ENCODE results near the gene SAMM50.

The SAMM50 gene

GRCh38 chr22:44032126-44032730, 77.0 kb downstream of the SAMM50 start:
- DNase-seq = no peak

- no peak for DNase-seq
These were observed 78.0 kb downstream of the SAMM50 start for GRCh38 chr22:44033287-44033686.

DNA sequence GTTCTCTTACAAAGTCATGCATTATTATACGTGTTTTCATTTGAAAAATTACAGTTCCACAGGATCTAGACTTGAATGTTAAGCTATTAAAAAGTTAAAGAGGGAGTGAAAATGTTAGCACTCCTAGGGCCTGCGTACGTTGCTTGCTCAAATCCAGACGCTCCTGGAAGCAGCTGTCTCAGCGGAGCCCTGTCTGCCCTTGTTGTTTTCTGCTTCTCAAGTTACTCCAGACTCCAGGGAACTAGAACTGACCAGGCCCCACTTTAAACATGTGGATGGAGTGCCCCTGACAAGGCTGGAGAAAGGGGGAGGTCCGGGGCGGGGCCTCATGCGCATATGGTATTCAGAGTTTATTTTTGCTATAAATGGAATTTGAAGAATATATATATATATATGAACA, 78.5 kb downstream of the SAMM50 start:
- DNase-seq = no peak

- DNase-seq = no peak
These were observed 82.5 kb downstream of the SAMM50 start for GRCh38 chr22:44037519-44038375.

DNA sequence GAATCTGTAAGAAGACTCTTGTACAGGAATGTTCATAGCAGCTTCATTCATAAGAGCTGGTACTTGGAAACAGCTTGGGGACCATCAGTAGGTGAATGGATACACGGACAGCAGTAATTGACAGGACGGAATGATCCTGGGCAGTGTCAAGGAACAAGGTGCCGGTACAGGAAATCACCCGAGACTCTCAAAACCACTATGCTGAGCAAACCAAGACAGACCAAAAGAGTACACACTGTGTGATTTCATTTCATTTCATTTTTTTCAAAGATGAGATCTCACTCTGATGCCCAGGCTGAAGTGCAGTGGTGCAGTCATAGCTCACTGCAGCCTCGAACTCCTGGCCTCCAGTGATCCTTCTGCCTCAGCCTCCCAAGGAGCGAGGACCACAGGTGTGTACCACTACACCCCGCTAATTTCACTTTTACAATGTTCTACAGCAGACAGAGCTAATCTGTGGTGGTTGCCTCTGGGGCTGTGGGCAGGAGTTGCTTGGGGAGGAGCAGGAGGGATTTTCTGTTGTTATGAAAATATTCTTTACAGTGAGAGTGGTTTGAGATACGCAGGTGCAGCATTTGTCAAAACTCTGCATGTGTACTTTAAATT, 84.4 kb downstream of the SAMM50 start:
- no peak for DNase-seq

DNA sequence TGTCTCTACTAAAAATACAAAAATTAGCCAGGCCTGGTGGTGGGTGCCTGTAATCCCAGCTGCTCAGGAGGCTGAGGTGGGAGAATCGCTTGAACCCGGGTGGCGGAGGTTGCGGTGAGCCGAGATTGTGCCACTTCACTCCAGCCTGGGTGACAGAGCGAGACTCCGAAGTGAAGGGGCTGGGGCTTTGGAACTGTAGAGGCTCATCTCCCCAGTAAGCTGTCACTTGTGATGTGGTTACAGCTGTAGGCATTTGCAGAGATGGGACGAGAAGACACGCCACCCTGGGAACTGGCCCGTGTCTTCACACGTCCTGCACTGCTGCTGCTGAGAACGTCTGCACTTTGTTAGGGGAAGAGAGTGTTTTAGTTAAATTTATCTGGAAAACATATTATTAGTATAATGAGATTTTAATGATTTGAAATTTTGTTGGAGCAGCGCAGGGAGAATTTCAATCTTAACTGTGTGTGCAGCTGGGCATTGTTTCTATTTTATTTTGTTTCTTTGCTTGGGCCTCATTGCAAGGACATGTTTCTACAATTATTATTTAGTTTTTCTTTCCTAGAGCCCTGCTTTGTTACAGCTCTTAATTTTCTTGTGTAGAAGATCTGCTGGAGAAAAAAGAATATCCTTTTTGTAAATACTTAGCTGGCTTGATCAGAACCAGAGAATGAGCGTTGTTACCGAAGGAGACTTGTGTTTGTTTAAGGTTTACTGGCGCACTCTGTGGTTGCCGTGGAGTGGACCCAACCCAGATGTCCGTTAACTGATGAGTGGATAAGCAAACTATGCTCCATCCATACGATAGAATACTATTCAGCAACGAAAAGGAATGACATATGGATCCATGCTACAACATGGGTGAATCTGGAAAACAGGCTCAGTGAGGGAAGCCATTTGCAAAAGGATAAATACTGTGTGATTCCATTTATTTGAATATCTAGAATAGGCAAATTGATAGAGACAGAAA, 87.3 kb downstream of the SAMM50 start:
- no peak for DNase-seq

DNA sequence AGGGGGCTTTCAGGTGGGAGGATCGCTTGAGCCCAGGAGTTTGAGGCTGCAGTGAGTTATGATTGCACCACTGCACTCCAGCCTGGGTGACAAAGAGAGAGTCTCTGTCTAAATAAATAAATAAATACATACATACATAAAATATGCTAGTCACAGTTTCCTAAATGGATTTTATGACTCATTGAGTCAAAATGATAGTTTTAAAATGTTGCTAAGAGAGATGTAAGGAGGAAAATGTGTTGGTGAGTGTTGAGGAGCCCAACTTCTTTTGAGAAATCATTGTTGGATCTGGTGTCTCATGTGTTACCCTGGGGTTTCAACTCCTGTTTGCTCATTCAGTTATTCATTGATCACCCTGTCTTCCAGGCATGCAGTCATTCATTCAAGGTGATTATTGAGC, 89.9 kb downstream of the SAMM50 start:
- DNase-seq = no peak
